PC-3 (cell line): ENCODE results near the gene KRTAP20-1.

Experiments used
- CTCF ChIP-seq: fragments of 300-600 bp; sonication (generic); conservative IDR thresholded peaks from 2 replicates; pipeline ENCODE4 v1.5.1; 2017; ENCODE audit warnings: antibody characterized with exemption, low read depth, mild to moderate bottlenecking, low read length
- EZH2 ChIP-seq: fragments of 300-600 bp; sonication (generic); IDR thresholded peaks from one replicate; pipeline ENCODE4 v1.6.1; 2017; ENCODE audit warnings: antibody characterized with exemption, mild to moderate bottlenecking, low read length; ENCODE audit not compliant: unreplicated experiment
- EZH2phosphoT487 ChIP-seq: fragments of 300-600 bp; sonication (generic); IDR thresholded peaks from 2 replicates; pipeline ENCODE4 v1.6.1; 2018; ENCODE audit warnings: mild to moderate bottlenecking, antibody characterized with exemption, low read length, borderline replicate concordance

- no peak for TF ChIP-seq CTCF
- TF ChIP-seq EZH2: no peak
- TF ChIP-seq EZH2phosphoT487: no peak
These were observed 15.4 kb upstream of the KRTAP20-1 start, which contains the start of gene KRTAP22-1 for GRCh38 chr21:30600787-30601186.
